Endothelial cell of umbilical vein (primary cell): ENCODE results near the gene RNF112. TPM values are rescaled to one million over a fixed set of nuclear protein-coding genes. Genes with fewer than 3 reads are reported as not detected.

ENCODE experiments used
- BruUV-seq: library from RNA; stranded (reverse); fragments of 400-500 nt; replicated peaks from 2 replicates; lab custom pipeline; 2021; lab: Mats Ljungman, UMichigan
- CTCF ChIA-PET: fragments of 300-600, 350-600 bp; sonication (Branson Sonifier 250); formaldehyde crosslinking; loops from one replicate; lab custom pipeline; 2021; ENCODE audit warnings: antibody characterized with exemption, inconsistent platforms; lab: Charles Lee
- POLR2A ChIA-PET: fragments of 300-600, 350-600 bp; sonication (Branson Sonifier 250); formaldehyde crosslinking; loops from one replicate; lab custom pipeline; 2021; ENCODE audit warnings: antibody characterized with exemption, inconsistent platforms; lab: Charles Lee
- DNase-seq: peaks from one replicate; pipeline ENCODE4 v3.0.0-alpha.2; 2011; ENCODE audit warnings: low read depth, low spot score
- FAIRE-seq: peaks from 2 replicates; lab custom pipeline; 2011; peaks lifted over from hg19 to GRCh38; lab: Jason Lieb, UNC
- H2AFZ ChIP-seq: 2 replicates; pipeline ENCODE4 v1.6.0; 2012; ENCODE audit warnings: low read depth, low read length, control low read depth, inconsistent platforms
- H3K27ac ChIP-seq: 2 replicates; pipeline ENCODE4 v1.5.1; 2011; ENCODE audit warnings: low read depth, mild to moderate bottlenecking, control low read depth, low read length, moderate library complexity; ENCODE audit not compliant: insufficient read depth
- H3K27me3 ChIP-seq, 2 experiments: 2 replicates each; pipeline versions ENCODE4 v1.6.0 to v1.6.1; 2011; ENCODE audit warnings: low read length in 2 of 2, mixed read lengths in 1 of 2; ENCODE audit not compliant: control insufficient read depth in 2 of 2, insufficient read depth in 2 of 2
- H3K36me3 ChIP-seq, 2 experiments: 2 replicates in 1 of 2; 3 replicates in 1 of 2; pipeline ENCODE4 v1.5.1; 2011; ENCODE audit warnings: low read length in 2 of 2, mild to moderate bottlenecking in 1 of 2, moderate library complexity in 1 of 2; ENCODE audit not compliant: control insufficient read depth in 2 of 2, insufficient read depth in 2 of 2; ENCODE audit errors: extremely low read depth in 1 of 2
- H3K4me1 ChIP-seq: 3 replicates; pipeline ENCODE4 v1.5.1; 2011; ENCODE audit warnings: mild to moderate bottlenecking, low read length; ENCODE audit not compliant: control insufficient read depth, insufficient read depth; ENCODE audit errors: extremely low read depth
- H3K4me2 ChIP-seq: 2 replicates; pipeline ENCODE4 v1.6.1; 2011; ENCODE audit warnings: low read length, control low read depth, mixed read lengths; ENCODE audit not compliant: insufficient read depth
- H3K4me3 ChIP-seq, 3 experiments: fragments of 200-600 bp in 1 of 3; sonication (generic), shearing (Covaris generic) in 1 of 3; replicated peaks in 1 of 3; 2 replicates each; pipeline ENCODE4 v1.5.1; 2011 to 2016; ENCODE audit warnings: control low read depth in 3 of 3, low read length in 3 of 3, mild to moderate bottlenecking in 2 of 3, inconsistent platforms in 1 of 3, low read depth in 1 of 3, moderate library complexity in 1 of 3; ENCODE audit not compliant: insufficient read depth in 1 of 3
- H3K79me2 ChIP-seq: 2 replicates; pipeline ENCODE4 v1.6.0; 2012; ENCODE audit warnings: low read length, inconsistent platforms; ENCODE audit not compliant: control insufficient read depth, insufficient read depth
- H3K9ac ChIP-seq: replicated peaks from 2 replicates; pipeline ENCODE3; 2011; ENCODE audit warnings: low read length, control low read depth; ENCODE audit not compliant: insufficient read depth; ENCODE audit errors: extremely low read depth
- H3K9me1 ChIP-seq: replicated peaks from 3 replicates; pipeline ENCODE4 v1.6.0; 2011; ENCODE audit warnings: mild to moderate bottlenecking, low read length; ENCODE audit not compliant: control insufficient read depth, insufficient read depth; ENCODE audit errors: extremely low read depth
- H3K9me3 ChIP-seq: replicated peaks from 2 replicates; pipeline ENCODE4 v1.5.1; 2012; ENCODE audit warnings: low read length, inconsistent platforms; ENCODE audit not compliant: control insufficient read depth, insufficient read depth
- H4K20me1 ChIP-seq: replicated peaks from 2 replicates; pipeline ENCODE3; 2011; ENCODE audit warnings: mild to moderate bottlenecking, low read length; ENCODE audit not compliant: control insufficient read depth, insufficient read depth; ENCODE audit errors: extremely low read depth
- EZH2 ChIP-seq: IDR thresholded peaks from 2 replicates; pipeline ENCODE4 v1.6.1; 2012; ENCODE audit warnings: borderline replicate concordance, low read depth, mild to moderate bottlenecking, moderate library complexity, low read length, inconsistent platforms; ENCODE audit not compliant: severe bottlenecking
- GATA2 ChIP-seq: IDR thresholded peaks from 2 replicates; pipeline ENCODE4 v1.7.0; 2011; ENCODE audit warnings: low read depth, mild to moderate bottlenecking, moderate library complexity, mixed read lengths, low read length; ENCODE audit not compliant: insufficient read length, insufficient read depth
- MYC ChIP-seq: IDR thresholded peaks from one replicate; pipeline ENCODE4 v1.6.1; 2011; ENCODE audit warnings: mild to moderate bottlenecking, low read depth, low read length
- dilution Hi-C: fragments of 300-500 bp; cut with MboI; formaldehyde crosslinking; loops from one replicate; pipeline ENCODE4 v1.15.0; 2019; ENCODE audit warnings: low sequenced_read_pairs; ENCODE audit not compliant: extremely low pct_ligation_motif_present
- intact Hi-C: fragments of 100-400 bp; cut with micrococcal nuclease; formaldehyde crosslinking; loops from one replicate; pipeline ENCODE4 v1.10.0; 2022
- polyA plus RNA-seq, 4 experiments: library from polyadenylated mRNA; depleted of rRNA in 3 of 4; stranded (reverse) in 3 of 4; unstranded in 1 of 4; fragments of >200 nt; gene quantifications; 2 replicates each; pipeline versions ENCODE4 v1.2.1 to v1.2.3, GENCODE V29; 2011 to 2012; ENCODE audit warnings: missing spikeins in 1 of 4
- total RNA-seq: library from RNA; stranded (reverse); gene quantifications from 2 replicates; pipeline ENCODE4 v1.2.3, GENCODE V29; 2021
- TF ChIP-seq, protein P1 (sequence below): IDR thresholded peaks from 2 replicates; pipeline ENCODE4 v1.6.1; 2011; ENCODE audit not compliant: insufficient read depth, insufficient read length
- TF ChIP-seq, protein P2 (sequence below), 2 donors: IDR thresholded peaks; 1 replicate in 1 of 2; 2 replicates in 1 of 2; pipeline ENCODE4 v1.5.1; 2011; ENCODE audit warnings: low read length in 2 of 2, mild to moderate bottlenecking in 2 of 2, moderate library complexity in 2 of 2, control low read depth in 1 of 2, inconsistent platforms in 1 of 2, low read depth in 1 of 2; ENCODE audit not compliant: insufficient read depth in 1 of 2; ENCODE audit errors: extremely low read depth in 1 of 2

RNF112 gene
- total and polyA plus RNA-seq, 2 donors (not counting 3 experiments of a cell fraction or from before 2014, with no cell fraction given), result 0.06 to 0.11 TPM

DNA sequence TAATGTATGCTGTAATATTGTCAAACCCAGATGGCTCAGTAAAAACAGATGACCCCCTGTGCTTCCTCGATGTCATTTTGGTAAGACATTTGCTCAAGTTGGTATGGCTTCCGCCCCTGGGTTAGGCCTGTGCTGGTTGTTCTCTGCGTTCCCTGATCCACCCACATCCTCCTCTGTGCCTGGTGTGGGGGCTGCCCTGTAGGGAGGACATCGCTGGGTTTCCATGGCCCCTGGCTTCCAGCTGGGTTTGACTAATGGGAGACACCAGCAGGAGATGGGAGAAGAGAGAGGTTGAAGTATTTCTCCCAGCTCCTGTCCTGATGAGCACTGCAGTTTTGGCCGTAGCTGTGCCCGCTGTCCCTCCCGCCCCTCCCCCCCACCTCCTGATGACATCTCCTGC, 19.6 kb upstream of the RNF112 start:
- H3K9me3 ChIP-seq, result no peaks in the 10 kb centered on the region
- peaks cover 9 to 19% of the 10 kb centered on the region in 2 experiments for H3K27me3 ChIP-seq
- no peaks in the 10 kb centered on the region for H3K36me3 ChIP-seq
- FAIRE-seq, result no peak
- intact Hi-C loops, result no loop called here
- no peaks in the 10 kb centered on the region for H3K4me1 ChIP-seq
- dilution Hi-C loops, result no loop called here
- H2AFZ ChIP-seq, result no peak overlapping the region
- no peak overlapping the region for H3K4me3 ChIP-seq
- TF ChIP-seq GATA2 (no peak), EZH2 (no peak)
- POLR2A ChIA-PET, result no interaction called here
- BruUV-seq, result no TSS peak
- CTCF ChIA-PET, result no interaction called here
- DNase-seq, result no peak
- no peak overlapping the region for H3K4me2 ChIP-seq
- H3K79me2 ChIP-seq, result no peaks in the 10 kb centered on the region
- no peak overlapping the region for H3K9ac ChIP-seq
- no peaks in the 10 kb centered on the region for H4K20me1 ChIP-seq
- H3K9me1 ChIP-seq, result no peaks in the 10 kb centered on the region
- H3K27ac ChIP-seq, result no peak overlapping the region

DNA sequence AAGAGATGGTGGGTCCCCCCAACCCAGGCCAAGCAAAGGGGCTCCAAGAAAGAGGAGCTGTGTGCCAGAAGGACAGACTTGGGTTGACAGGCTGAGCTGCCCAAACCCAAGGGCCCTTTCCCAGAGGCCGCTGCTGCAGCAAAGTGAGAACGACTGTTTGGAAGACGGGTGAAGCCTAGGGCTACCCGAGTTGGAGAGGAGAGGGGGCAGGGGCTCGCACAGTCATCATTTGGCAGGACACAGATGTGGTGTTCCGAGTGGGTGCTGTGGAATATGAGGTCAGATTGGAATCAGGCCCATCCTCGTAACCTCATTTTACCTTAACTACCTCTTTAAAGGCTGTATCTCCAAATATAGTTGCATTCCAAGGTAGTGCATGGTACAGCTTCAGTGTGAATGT, 18.7 kb upstream of the RNF112 start:
- Histone ChIP-seq H3K27ac (no peak overlapping the region), H2AFZ (no peak overlapping the region), H3K9ac (no peak overlapping the region), H3K4me2 (no peak overlapping the region), H3K4me1 (no peaks in the 10 kb centered on the region), H3K36me3 (no peaks in the 10 kb centered on the region), H3K4me3 (no peak overlapping the region), H3K27me3 (peaks cover 9 to 19% of the 10 kb centered on the region in 2 experiments), H4K20me1 (no peaks in the 10 kb centered on the region), H3K9me3 (no peaks in the 10 kb centered on the region), H3K79me2 (no peaks in the 10 kb centered on the region), H3K9me1 (no peaks in the 10 kb centered on the region)
- intact Hi-C loops (no loop called here), dilution Hi-C loops (no loop called here)
- BruUV-seq, result no TSS peak
- DNase-seq (no peak), FAIRE-seq (no peak)
- TF ChIP-seq, protein P1, sequence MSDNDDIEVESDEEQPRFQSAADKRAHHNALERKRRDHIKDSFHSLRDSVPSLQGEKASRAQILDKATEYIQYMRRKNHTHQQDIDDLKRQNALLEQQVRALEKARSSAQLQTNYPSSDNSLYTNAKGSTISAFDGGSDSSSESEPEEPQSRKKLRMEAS, result no peak
- no peak for TF ChIP-seq MYC
- TF ChIP-seq GATA2, result no peak
- TF ChIP-seq, protein P2, sequence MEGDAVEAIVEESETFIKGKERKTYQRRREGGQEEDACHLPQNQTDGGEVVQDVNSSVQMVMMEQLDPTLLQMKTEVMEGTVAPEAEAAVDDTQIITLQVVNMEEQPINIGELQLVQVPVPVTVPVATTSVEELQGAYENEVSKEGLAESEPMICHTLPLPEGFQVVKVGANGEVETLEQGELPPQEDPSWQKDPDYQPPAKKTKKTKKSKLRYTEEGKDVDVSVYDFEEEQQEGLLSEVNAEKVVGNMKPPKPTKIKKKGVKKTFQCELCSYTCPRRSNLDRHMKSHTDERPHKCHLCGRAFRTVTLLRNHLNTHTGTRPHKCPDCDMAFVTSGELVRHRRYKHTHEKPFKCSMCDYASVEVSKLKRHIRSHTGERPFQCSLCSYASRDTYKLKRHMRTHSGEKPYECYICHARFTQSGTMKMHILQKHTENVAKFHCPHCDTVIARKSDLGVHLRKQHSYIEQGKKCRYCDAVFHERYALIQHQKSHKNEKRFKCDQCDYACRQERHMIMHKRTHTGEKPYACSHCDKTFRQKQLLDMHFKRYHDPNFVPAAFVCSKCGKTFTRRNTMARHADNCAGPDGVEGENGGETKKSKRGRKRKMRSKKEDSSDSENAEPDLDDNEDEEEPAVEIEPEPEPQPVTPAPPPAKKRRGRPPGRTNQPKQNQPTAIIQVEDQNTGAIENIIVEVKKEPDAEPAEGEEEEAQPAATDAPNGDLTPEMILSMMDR (IDR thresholded peaks at IDR 0.05; ENCODE audit: extremely low read depth in 1 of 2, insufficient read depth in 1 of 2, low read depth in 1 of 2, low read length in 2 of 2), result no peak
- ChIA-PET POLR2A (no interaction called here), CTCF (interaction anchor here (1.0 kb wide), 1 partner anchor 30 kb away, joined by 3 read pairs; the partner anchor contains the start of gene B9D1)
